ENCODE results near the gene TAMALIN.

Gene TAMALIN

GRCh38 chr12:51984657-51985056 lies 22.1 kb upstream of the TAMALIN start:
- DNase-seq (ENCODE audit: low spot score), result no peak

- no peak for DNase-seq (ENCODE audit: low spot score)
These were observed 21.5 kb upstream of the TAMALIN start for GRCh38 chr12:51985154-51985835.

- DNase-seq (ENCODE audit: low spot score), result no peak
These were observed 19.9 kb upstream of the TAMALIN start for GRCh38 chr12:51986834-51987233.

- DNase-seq (ENCODE audit: low spot score), result no peak
These were observed 14.5 kb upstream of the TAMALIN start for GRCh38 chr12:51992246-51992645.

GRCh38 chr12:51994539-51994820 lies 12.3 kb upstream of the TAMALIN start:
- no peak for DNase-seq (ENCODE audit: low spot score)

- no peak for DNase-seq (ENCODE audit: low spot score)
These were observed 11.8 kb upstream of the TAMALIN start for GRCh38 chr12:51994959-51995358.

GRCh38 chr12:51997136-51997535 lies 9.6 kb upstream of the TAMALIN start:
- no peak for DNase-seq (ENCODE audit: low spot score)

GRCh38 chr12:52003016-52003550 lies 3.7 kb upstream of the TAMALIN start:
- no peak for DNase-seq (ENCODE audit: low spot score)

GRCh38 chr12:52003591-52003990 lies 3.2 kb upstream of the TAMALIN start:
- no peak for DNase-seq (ENCODE audit: low spot score)

GRCh38 chr12:52004042-52004648 lies 2.6 kb upstream of the TAMALIN start:
- no peak for DNase-seq (ENCODE audit: low spot score)

- DNase-seq (ENCODE audit: low spot score), result no peak
These were observed 1.4 kb upstream of the TAMALIN start for GRCh38 chr12:52005218-52005902.

GRCh38 chr12:52005903-52006703 lies 643 bp upstream of the TAMALIN start:
- peak; percentile 70 for DNase-seq (ENCODE audit: low spot score)

- DNase-seq (ENCODE audit: low spot score), result peak; percentile 44
These were observed 594 bp downstream of the TAMALIN start for GRCh38 chr12:52007158-52007921.

- DNase-seq (ENCODE audit: low spot score), result no peak
These were observed 1.3 kb downstream of the TAMALIN start for GRCh38 chr12:52007982-52008510.

GRCh38 chr12:52009081-52009751 lies 2.5 kb downstream of the TAMALIN start:
- no peak for DNase-seq (ENCODE audit: low spot score)

- no peak for DNase-seq (ENCODE audit: low spot score)
These were observed 3.4 kb downstream of the TAMALIN start for GRCh38 chr12:52010152-52010622.

- DNase-seq (ENCODE audit: low spot score), result no peak
These were observed 4.2 kb downstream of the TAMALIN start for GRCh38 chr12:52010692-52011601.

- DNase-seq (ENCODE audit: low spot score), result no peak
These were observed 5.0 kb downstream of the TAMALIN start for GRCh38 chr12:52011602-52012214.

- no peak for DNase-seq (ENCODE audit: low spot score)
These were observed 7.0 kb downstream of the TAMALIN start for GRCh38 chr12:52013626-52014310.

Data from germinal center (tissue), 1 donor.